Measurements from ENCODE around the gene EMILIN2.

The EMILIN2 gene

DNA sequence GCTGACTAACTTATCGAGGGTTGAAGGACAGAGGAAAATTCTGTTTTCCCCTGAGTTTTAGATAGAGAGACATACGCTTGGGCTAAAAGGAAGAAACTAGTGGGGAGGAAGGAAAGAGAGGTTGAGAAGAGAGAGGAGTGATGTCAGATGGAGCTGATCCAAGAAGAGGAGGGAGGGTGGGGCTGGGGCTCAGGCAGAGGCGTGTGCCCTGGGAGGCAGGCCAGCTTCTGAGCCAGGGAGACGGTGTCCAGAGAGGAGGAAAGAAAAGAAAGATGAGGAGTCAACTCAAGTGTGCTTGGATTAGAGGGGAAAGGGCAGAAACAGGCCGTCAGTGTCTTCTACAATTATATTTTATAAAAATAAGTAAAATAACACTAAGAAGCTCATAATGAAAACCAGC is 56.2 kb downstream of the EMILIN2 start:
- ChIA-PET POLR2A (interaction anchor here (0.6 kb wide), 2 partner anchors 32 to 83 kb away, joined by 3 to 7 read pairs; no protein-coding TSS in a partner anchor), CTCF (no interaction called here)
- Histone ChIP-seq H3K4me3 (ENCODE audit: low read depth, low read length) (no peak overlapping the region), H3K4me1 (ENCODE audit: control insufficient read depth, insufficient read depth, low read length) (no peaks in the 10 kb centered on the region), H3K9me3 (ENCODE audit: control insufficient read depth, insufficient read depth, low read depth, low read length) (no peaks in the 10 kb centered on the region), H3K36me3 (ENCODE audit: control insufficient read depth in 2 of 2, insufficient read depth in 1 of 2, low read length in 2 of 2) (no peaks in the 10 kb centered on the region), H3K27ac (ENCODE audit: extremely low read depth, low read depth, low read length) (no peak overlapping the region)
- TF ChIP-seq, protein P1, sequence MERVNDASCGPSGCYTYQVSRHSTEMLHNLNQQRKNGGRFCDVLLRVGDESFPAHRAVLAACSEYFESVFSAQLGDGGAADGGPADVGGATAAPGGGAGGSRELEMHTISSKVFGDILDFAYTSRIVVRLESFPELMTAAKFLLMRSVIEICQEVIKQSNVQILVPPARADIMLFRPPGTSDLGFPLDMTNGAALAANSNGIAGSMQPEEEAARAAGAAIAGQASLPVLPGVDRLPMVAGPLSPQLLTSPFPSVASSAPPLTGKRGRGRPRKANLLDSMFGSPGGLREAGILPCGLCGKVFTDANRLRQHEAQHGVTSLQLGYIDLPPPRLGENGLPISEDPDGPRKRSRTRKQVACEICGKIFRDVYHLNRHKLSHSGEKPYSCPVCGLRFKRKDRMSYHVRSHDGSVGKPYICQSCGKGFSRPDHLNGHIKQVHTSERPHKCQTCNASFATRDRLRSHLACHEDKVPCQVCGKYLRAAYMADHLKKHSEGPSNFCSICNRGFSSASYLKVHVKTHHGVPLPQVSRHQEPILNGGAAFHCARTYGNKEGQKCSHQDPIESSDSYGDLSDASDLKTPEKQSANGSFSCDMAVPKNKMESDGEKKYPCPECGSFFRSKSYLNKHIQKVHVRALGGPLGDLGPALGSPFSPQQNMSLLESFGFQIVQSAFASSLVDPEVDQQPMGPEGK (tag by site-specific recombination; IDR thresholded peaks at IDR 0.05) = peak; percentile 32; the same call in 1 of the 2 replicates
- TF ChIP-seq ZNF335 (tag by site-specific recombination; conservative IDR thresholded peaks at IDR 0.05) (peak; percentile 59; the same call in 1 of the 2 replicates), PRDM1 (tag by site-specific recombination; IDR thresholded peaks at IDR 0.05) (peak; percentile 30; the same call in 1 of the 2 replicates), SP2 (tag by site-specific recombination; IDR thresholded peaks at IDR 0.05) (no peak), ZFHX2 (tag by site-specific recombination; conservative IDR thresholded peaks at IDR 0.05) (0 out of 2 replicates have a peak, but pooled peaks have one; percentile 5)
- TF ChIP-seq, protein P2, sequence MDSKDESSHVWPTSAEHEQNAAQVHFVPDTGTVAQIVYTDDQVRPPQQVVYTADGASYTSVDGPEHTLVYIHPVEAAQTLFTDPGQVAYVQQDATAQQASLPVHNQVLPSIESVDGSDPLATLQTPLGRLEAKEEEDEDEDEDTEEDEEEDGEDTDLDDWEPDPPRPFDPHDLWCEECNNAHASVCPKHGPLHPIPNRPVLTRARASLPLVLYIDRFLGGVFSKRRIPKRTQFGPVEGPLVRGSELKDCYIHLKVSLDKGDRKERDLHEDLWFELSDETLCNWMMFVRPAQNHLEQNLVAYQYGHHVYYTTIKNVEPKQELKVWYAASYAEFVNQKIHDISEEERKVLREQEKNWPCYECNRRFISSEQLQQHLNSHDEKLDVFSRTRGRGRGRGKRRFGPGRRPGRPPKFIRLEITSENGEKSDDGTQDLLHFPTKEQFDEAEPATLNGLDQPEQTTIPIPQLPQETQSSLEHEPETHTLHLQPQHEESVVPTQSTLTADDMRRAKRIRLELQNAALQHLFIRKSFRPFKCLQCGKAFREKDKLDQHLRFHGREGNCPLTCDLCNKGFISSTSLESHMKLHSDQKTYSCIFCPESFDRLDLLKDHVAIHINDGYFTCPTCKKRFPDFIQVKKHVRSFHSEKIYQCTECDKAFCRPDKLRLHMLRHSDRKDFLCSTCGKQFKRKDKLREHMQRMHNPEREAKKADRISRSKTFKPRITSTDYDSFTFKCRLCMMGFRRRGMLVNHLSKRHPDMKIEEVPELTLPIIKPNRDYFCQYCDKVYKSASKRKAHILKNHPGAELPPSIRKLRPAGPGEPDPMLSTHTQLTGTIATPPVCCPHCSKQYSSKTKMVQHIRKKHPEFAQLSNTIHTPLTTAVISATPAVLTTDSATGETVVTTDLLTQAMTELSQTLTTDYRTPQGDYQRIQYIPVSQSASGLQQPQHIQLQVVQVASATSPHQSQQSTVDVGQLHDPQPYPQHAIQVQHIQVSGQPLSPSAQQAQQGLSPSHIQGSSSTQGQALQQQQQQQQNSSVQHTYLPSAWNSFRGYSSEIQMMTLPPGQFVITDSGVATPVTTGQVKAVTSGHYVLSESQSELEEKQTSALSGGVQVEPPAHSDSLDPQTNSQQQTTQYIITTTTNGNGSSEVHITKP (tag by site-specific recombination; IDR thresholded peaks at IDR 0.05) = peak; percentile 62

DNA sequence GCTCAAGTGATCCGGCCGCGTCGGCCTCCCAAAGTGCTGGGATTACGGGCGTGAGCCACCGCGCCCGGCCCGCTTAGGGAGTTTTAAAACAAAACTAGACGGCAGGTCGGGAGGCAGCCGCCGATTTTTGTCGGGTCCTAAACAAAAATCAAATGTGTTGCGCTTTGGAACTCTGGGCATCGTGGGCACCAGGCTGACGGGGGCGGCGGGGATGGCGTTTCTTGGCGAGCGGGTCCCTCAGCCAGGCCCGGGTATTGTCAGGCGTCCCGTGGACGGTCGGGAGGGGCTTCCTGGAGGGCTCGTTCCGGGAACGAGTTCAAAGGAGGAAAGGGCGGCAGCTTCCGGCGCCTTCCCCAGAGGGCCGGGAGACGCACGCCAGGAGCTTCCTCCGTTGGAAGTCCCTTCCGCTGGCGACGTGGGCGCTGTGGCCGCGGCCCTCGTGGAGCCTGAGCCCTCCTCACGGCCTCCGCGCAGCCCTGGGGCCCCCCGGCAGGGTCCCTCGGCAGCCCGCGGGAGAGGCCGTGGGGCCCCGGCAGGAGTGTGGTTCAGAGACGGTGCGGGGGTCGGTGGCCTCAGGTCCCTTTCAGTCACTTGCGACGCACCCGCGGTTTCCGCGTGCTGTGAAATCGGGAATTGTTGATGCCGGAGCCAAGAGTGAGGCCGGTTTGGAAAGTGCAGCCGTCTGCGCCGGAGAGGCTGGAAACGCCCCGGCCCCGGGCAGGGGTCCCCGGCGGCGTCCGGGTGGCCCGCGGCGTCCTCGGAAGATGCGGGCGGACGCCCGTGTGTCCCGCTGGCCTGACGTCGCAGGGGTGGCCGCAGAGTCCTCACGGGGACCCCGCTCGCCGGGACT is 59.3 kb downstream of the EMILIN2 start:
- H3K9me3 ChIP-seq (ENCODE audit: control insufficient read depth, insufficient read depth, low read depth, low read length) = no peaks in the 10 kb centered on the region
- ChIA-PET CTCF (no interaction called here), POLR2A (interaction anchor here (0.6 to 0.7 kb wide), 2 partner anchors 17 to 577 kb away, joined by 3 to 5 read pairs; no protein-coding TSS in a partner anchor)
- peak overlapping the region; percentile 60; the same call in 1 of the 2 replicates for H3K27ac ChIP-seq (ENCODE audit: extremely low read depth, low read depth, low read length)
- no peak for TF ChIP-seq ZNF48 (tag by site-specific recombination; IDR thresholded peaks at IDR 0.05)
- no peak for TF ChIP-seq BCL11A (tag by site-specific recombination; IDR thresholded peaks at IDR 0.05; ENCODE audit: low read depth)
- no peak for TF ChIP-seq ZNF747 (tag by site-specific recombination; IDR thresholded peaks at IDR 0.05)
- TF ChIP-seq ZNF555 (tag by site-specific recombination; conservative IDR thresholded peaks at IDR 0.05) = no peak
- TF ChIP-seq, protein P3, sequence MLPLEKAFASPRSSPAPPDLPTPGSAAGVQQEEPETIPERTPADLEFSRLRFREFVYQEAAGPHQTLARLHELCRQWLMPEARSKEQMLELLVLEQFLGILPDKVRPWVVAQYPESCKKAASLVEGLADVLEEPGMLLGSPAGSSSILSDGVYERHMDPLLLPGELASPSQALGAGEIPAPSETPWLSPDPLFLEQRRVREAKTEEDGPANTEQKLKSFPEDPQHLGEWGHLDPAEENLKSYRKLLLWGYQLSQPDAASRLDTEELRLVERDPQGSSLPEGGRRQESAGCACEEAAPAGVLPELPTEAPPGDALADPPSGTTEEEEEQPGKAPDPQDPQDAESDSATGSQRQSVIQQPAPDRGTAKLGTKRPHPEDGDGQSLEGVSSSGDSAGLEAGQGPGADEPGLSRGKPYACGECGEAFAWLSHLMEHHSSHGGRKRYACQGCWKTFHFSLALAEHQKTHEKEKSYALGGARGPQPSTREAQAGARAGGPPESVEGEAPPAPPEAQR (tag by site-specific recombination; IDR thresholded peaks at IDR 0.05) = no peak
- no peak for TF ChIP-seq ZNF514 (tag by site-specific recombination; IDR thresholded peaks at IDR 0.05)
- TF ChIP-seq ZNF114 (tag by site-specific recombination; IDR thresholded peaks at IDR 0.05) = no peak
- no peak for TF ChIP-seq ZNF704 (tag by site-specific recombination; IDR thresholded peaks at IDR 0.05)
- no peak for TF ChIP-seq ZNF626 (tag by site-specific recombination; IDR thresholded peaks at IDR 0.05)
- no peak for TF ChIP-seq KLF16 (tag by site-specific recombination; IDR thresholded peaks at IDR 0.05)
- TF ChIP-seq ZNF394 (tag by site-specific recombination; IDR thresholded peaks at IDR 0.05; ENCODE audit: borderline replicate concordance) = no peak
- no peak for TF ChIP-seq ZNF248 (tag by site-specific recombination; IDR thresholded peaks at IDR 0.05)
- no peak for TF ChIP-seq ZFP37 (tag by site-specific recombination; IDR thresholded peaks at IDR 0.05)
- TF ChIP-seq ZNF785 (tag by site-specific recombination; IDR thresholded peaks at IDR 0.05) = no peak
- no peak for TF ChIP-seq ZNF513 (tag by site-specific recombination; IDR thresholded peaks at IDR 0.05)
- no peak for TF ChIP-seq ZNF335 (tag by site-specific recombination; conservative IDR thresholded peaks at IDR 0.05)
- TF ChIP-seq ZNF558 (tag by site-specific recombination; IDR thresholded peaks at IDR 0.05) = no peak
- peak overlapping the region; percentile 6; the same call in 1 of the 2 replicates for H3K4me3 ChIP-seq (ENCODE audit: low read depth, low read length)
- no peaks in the 10 kb centered on the region for H3K4me1 ChIP-seq (ENCODE audit: control insufficient read depth, insufficient read depth, low read length)
- no peaks in the 10 kb centered on the region for H3K36me3 ChIP-seq (ENCODE audit: control insufficient read depth in 2 of 2, insufficient read depth in 1 of 2, low read length in 2 of 2)

Measured in HEK293 (cell line).